NCI-H2196 treated with DMSO at 0.1 percent for 48 hours (cell line): ENCODE measurements around the gene THADA.

ENCODE experiments used
- DNase-seq: peaks from one replicate; lab custom pipeline; 2025; ENCODE audit not compliant: unreplicated experiment; lab: John Stamatoyannopoulos, UW

The THADA gene

GRCh38 chr2:43218702-43219382 lies 377.0 kb downstream of the THADA start:
- DNase-seq: no peak

DNA sequence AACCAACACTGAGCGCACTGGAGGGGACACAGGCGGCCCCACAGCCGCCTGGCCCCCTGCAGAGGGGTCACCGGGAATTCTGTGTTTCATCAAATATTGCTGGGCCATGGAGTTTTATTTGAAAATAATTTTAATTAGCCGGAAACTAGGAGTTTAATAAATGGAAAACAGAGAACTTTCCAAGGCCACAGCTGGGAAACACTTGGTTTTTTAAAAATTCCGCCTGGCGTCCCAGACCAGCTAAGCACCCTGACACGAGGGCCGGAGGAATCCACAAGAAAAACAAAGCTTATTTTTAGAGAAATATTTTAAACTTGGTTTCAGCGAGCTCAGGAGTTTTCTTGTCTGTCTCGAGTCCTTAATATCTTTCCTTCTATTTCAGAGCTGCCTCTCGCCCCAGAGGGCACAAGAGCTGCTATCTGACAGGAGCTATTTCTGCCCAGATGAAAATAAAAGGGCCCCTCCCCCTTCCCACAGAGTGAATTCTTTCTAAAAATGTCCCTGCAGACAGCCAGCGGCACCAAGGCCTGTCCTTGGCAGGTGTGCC lies 377.6 kb downstream of the THADA start:
- DNase-seq: no peak

GRCh38 chr2:43217228-43218154 lies 378.3 kb downstream of the THADA start:
- no peak for DNase-seq

- no peak for DNase-seq
These were observed 379.2 kb downstream of the THADA start for GRCh38 chr2:43216629-43217028.

- no peak for DNase-seq
These were observed 380.1 kb downstream of the THADA start for GRCh38 chr2:43215673-43216255.

DNA sequence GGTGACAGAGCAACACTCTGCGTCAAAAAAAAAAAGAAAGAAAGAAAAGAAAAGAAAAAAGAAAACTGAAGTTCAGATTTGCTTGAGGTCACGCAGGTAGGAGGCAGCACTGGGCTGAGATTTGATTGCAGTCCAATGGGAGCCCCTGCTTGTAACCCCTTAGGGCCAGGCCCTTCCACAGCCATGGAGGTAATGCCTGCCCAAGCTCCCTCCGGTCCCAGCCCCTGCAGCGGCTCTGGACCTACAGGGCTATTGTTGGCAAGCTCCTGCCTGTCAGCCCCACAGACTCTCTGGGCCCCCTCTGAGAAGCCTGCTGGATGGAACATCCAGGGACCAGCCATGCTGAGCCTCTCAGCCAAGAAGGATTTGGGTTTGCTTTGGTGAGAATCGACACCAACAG lies 381.6 kb downstream of the THADA start:
- DNase-seq: no peak

DNA sequence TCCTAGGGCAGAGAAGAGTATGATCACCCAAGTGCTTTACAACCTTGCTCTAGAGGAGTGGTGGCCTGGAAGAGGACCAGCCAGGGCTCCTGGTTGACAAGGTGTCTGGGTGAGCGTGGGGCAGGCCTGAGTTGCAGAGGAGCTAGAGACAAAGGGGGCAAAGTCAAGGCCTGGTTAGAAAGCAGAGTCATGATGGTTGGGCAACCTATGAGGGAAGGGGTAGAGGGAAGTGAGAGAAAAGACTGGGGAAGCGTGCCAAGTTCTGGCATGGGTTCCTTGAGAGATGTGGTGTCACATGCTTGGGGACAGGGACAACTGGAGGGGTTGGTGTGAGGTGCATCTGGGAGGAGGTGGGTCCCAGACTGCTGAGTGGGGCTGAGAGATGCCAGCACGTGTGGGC lies 382.9 kb downstream of the THADA start:
- no peak for DNase-seq

DNA sequence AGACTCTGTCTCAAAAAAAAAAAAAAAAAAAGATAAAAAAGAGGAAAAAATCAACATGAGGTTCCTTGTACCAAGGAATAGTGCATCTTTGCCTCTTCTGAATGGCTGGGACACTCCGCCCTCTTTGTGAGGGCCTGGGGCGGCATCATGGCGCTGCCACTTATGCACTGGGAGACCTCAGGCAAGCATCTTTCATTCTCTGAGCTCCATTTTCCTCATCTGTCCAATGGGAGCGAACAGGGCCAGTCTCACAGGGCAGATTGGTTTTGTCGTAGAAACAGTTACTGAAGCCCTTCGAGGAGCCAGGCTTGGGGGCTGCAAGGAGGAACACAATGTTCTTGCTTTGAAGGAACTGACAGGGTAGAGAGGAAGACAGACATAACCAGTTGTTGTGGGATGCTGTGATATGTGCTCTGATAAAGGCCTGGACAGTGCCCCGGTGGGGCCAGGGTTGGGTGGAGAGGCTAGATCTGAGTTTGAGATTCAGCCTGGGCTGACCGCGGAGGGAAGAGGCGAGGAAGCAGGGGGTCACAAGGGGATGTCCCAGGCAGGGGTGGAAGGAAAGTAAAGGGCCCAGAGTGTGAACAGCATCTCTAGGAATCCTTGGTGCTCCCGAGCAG lies 383.5 kb downstream of the THADA start:
- DNase-seq: no peak

DNA sequence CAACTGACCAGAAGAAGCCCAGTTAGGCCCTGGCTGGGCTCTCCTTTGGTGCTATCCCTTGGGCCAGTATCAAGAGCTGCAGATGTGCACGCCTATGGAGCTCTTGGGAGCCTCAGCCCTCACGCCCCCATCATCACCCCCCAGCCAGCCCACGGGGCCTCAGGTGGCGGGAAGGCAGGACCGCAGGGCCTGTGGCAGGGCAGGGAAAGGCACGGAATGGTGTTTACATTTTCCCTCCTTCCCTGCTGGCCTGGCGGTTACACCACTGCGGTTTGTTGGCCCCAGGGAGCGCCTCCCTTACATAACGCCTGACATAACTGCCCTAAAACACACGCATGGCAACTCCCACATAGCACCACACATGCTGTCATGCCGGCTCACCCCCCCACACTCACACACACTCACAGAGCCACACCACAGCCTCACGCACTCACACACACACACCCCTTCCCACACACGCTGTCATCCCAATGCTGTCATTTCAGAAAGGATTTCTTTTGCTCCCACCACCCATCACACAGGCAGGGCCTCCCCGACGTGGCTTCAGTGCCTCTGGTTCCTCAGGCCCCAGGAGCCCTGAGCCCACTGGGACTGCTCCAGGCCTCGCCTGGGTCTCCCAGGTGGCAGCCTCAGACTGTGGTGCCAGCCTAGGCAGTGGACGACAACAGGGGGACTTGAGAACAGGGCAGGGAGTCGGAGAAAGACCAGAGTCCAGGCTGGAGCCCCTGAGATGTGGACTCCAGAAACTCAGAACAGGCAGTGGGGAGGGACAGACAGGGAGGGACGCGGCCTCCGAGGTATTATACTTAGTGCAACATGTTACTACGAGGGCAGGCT lies 385.2 kb downstream of the THADA start:
- no peak for DNase-seq

DNA sequence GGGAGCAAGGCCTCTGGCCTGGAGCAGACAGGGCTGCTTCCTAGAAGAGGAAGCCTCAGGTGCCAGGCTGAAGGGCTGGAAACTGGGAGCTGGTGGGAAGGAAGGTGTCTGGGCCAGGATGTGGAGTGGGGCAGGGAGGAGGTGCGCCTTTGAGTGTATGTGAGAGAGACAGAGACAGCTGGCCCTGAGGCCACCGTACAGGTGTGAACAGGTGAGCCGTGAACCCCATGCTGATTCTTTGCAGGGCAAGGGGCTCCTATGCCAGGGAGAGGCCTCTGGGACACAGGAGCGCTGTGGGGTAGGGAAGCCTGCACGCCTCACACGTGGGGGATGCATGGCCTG lies 385.7 kb downstream of the THADA start:
- no peak for DNase-seq

- no peak for DNase-seq
These were observed 386.6 kb downstream of the THADA start for GRCh38 chr2:43209204-43209717.

DNA sequence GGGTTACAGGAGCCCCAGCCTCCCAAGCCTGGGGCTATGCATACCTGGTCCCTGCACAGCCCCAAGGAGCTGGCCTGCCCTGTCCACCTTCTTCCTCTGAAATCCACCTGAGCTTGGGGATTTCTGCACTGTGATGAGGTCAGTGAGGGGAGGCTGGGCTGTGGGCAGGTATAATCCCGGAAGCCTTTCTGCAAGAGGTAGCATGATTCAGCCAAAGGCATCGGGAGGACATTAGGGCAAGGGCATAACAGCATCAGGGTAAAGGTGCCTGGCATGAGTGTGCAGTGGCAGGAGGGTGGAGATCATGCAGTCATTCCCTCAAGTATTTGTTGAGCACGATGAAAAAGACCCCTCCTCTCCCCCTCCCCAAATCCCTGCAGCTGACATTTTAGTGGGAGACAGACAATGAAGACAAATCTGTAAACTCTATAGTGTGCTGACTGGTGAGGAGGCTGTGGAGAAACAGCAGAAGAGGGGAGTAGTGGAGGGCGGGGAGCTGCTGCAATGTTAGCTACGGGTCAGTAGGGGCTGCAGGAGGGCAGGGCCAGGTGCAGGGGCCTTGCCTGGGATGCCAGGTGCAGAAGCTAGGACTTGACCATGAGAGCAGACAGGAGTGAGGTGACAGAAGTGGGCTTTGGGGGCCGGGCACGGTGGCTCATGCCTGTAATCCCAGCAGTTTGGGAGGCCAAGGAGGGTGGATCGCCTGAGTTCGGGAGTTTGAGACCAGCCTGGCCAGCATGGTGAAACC lies 388.1 kb downstream of the THADA start:
- no peak for DNase-seq

DNA sequence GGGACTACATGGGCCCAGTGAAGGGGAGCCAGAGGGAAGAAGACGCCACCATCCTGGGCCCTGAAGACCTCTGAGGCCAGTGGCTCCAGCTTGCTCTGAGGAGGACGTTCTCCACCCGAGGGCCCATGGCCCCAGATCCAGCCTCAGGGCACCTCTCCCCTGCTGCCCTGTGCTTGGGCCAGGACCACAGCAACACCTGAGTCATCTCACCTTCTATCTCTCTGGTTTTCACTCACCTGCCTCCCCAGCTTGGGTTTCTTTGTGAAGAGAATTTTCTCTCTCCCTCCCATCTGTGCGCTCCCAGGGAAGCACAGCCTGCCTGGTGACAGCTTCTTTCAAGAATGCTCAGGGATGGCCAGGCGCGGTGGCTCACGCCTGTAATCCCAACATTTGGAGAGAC lies 389.2 kb downstream of the THADA start:
- no peak for DNase-seq

DNA sequence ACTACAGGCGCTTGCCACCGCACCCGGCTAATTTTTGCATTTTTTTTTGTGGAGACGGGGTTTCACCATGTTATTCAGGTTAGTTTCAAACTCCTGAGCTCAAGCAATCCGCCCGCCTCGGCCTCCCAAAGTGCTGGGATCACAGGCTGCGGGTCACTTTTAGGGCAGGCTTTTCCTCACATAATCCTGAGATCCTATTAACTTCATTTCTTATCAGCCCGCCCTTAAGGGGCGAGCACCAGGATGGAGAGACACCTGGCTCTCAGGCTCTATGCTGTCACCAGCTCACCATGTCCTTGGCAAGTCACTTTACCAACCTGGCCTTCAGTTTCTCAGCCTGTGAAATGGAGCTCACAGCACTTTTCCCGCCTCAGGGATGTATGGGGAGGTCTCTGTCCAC lies 392.5 kb downstream of the THADA start:
- no peak for DNase-seq

- no peak for DNase-seq
These were observed 393.5 kb downstream of the THADA start for GRCh38 chr2:43202289-43202688.

GRCh38 chr2:43201497-43201896 lies 394.3 kb downstream of the THADA start:
- no peak for DNase-seq

GRCh38 chr2:43201016-43201415 lies 394.8 kb downstream of the THADA start:
- DNase-seq: no peak

GRCh38 chr2:43199492-43200488 lies 396.0 kb downstream of the THADA start:
- DNase-seq: no peak
